ENCODE data around the gene KEL. TPM values are rescaled to one million over a fixed set of nuclear protein-coding genes. Genes with fewer than 3 reads are reported as not detected.

KEL gene
- total RNA-seq, 1 donor from 2014 or later, result 1.5 TPM

- Mint-ChIP-seq H3K27ac (ENCODE audit: unreplicated experiment) (no peak overlapping the region), H3K9me3 (ENCODE audit: unreplicated experiment) (no peaks in the 10 kb centered on the region), H3K4me3 (ENCODE audit: unreplicated experiment) (no peak overlapping the region), H3K27me3 (ENCODE audit: unreplicated experiment) (no peaks in the 10 kb centered on the region), H3K4me1 (ENCODE audit: unreplicated experiment) (no peaks in the 10 kb centered on the region), H3K36me3 (ENCODE audit: unreplicated experiment) (no peaks in the 10 kb centered on the region)
- no peak for DNase-seq (ENCODE audit: extremely low spot score, unreplicated experiment)
- no peak for TF ChIP-seq CTCF (IDR thresholded peaks at IDR 0.05)
Observed at GRCh38 chr7:142961595-142961972, 579 bp downstream of the KEL start.

GRCh38 chr7:142960955-142961512 lies 1.1 kb downstream of the KEL start:
- TF ChIP-seq CTCF (IDR thresholded peaks at IDR 0.05), result no peak
- no peaks in the 10 kb centered on the region for H3K4me1 Mint-ChIP-seq (ENCODE audit: unreplicated experiment)
- H3K36me3 Mint-ChIP-seq (ENCODE audit: unreplicated experiment), result no peaks in the 10 kb centered on the region
- H3K9me3 Mint-ChIP-seq (ENCODE audit: unreplicated experiment), result peaks cover under 1% of the 10 kb centered on the region
- no peak overlapping the region for H3K4me3 Mint-ChIP-seq (ENCODE audit: unreplicated experiment)
- no peak overlapping the region for H3K27ac Mint-ChIP-seq (ENCODE audit: unreplicated experiment)
- no peaks in the 10 kb centered on the region for H3K27me3 Mint-ChIP-seq (ENCODE audit: unreplicated experiment)
- DNase-seq (ENCODE audit: extremely low spot score, unreplicated experiment), result no peak

- H3K27me3 Mint-ChIP-seq (ENCODE audit: unreplicated experiment), result no peaks in the 10 kb centered on the region
- H3K27ac Mint-ChIP-seq (ENCODE audit: unreplicated experiment), result no peak overlapping the region
- no peaks in the 10 kb centered on the region for H3K36me3 Mint-ChIP-seq (ENCODE audit: unreplicated experiment)
- H3K9me3 Mint-ChIP-seq (ENCODE audit: unreplicated experiment), result peaks cover 8% of the 10 kb centered on the region
- H3K4me3 Mint-ChIP-seq (ENCODE audit: unreplicated experiment), result no peak overlapping the region
- no peak for DNase-seq (ENCODE audit: extremely low spot score, unreplicated experiment)
- no peak for TF ChIP-seq CTCF (IDR thresholded peaks at IDR 0.05)
- H3K4me1 Mint-ChIP-seq (ENCODE audit: unreplicated experiment), result no peaks in the 10 kb centered on the region
Observed at GRCh38 chr7:142959202-142959601, 3.0 kb downstream of the KEL start.

- H3K4me1 Mint-ChIP-seq (ENCODE audit: unreplicated experiment), result no peaks in the 10 kb centered on the region
- no peak for TF ChIP-seq CTCF (IDR thresholded peaks at IDR 0.05)
- H3K4me3 Mint-ChIP-seq (ENCODE audit: unreplicated experiment), result no peak overlapping the region
- no peak overlapping the region for H3K27ac Mint-ChIP-seq (ENCODE audit: unreplicated experiment)
- no peaks in the 10 kb centered on the region for H3K36me3 Mint-ChIP-seq (ENCODE audit: unreplicated experiment)
- H3K27me3 Mint-ChIP-seq (ENCODE audit: unreplicated experiment), result no peaks in the 10 kb centered on the region
- DNase-seq (ENCODE audit: extremely low spot score, unreplicated experiment), result no peak
- peaks cover 14% of the 10 kb centered on the region for H3K9me3 Mint-ChIP-seq (ENCODE audit: unreplicated experiment)
Observed at GRCh38 chr7:142957723-142958122, 4.4 kb downstream of the KEL start.

- no peak for TF ChIP-seq CTCF (IDR thresholded peaks at IDR 0.05)
- Mint-ChIP-seq H3K36me3 (ENCODE audit: unreplicated experiment) (no peaks in the 10 kb centered on the region), H3K9me3 (ENCODE audit: unreplicated experiment) (peaks cover 14% of the 10 kb centered on the region), H3K4me3 (ENCODE audit: unreplicated experiment) (no peak overlapping the region), H3K4me1 (ENCODE audit: unreplicated experiment) (no peaks in the 10 kb centered on the region), H3K27me3 (ENCODE audit: unreplicated experiment) (no peaks in the 10 kb centered on the region), H3K27ac (ENCODE audit: unreplicated experiment) (no peak overlapping the region)
- DNase-seq (ENCODE audit: extremely low spot score, unreplicated experiment), result no peak
Observed at GRCh38 chr7:142956951-142957623, 5.1 kb downstream of the KEL start.
